GM18511 (cell line): ENCODE measurements around the gene CDC25C.

Source experiments
- ATAC-seq: cut with Tn5 transposase; IDR thresholded peaks from one replicate; pipeline ENCODE4 v1.9.1; 2021; ENCODE audit warnings: mild to moderate bottlenecking, moderate library complexity; ENCODE audit not compliant: unreplicated experiment

CDC25C gene

GRCh38 chr5:138240650-138241385 is 90.8 kb downstream of the CDC25C start:
- ATAC-seq, result no peak

DNA sequence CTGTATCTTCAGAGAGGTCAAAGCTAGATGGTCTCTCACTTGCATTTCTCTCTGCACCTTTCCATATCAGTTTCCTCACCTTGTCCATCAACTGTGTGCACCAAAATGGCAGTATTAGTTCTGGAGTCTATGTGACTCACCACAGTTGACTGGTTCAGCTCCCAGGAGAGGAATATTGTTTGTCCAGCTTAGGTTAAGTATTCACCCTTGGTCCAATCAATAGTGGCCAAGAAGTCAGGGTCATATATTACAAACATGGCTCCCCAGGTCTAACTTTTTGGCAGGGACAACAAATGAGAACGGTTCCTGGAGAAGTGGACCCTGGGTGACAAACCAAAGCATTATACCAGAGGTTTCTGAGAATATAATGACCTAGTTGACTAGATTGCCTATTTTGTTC is 93.6 kb downstream of the CDC25C start:
- no peak for ATAC-seq
